Mesothelial cell of epicardium (in vitro differentiated cells): ENCODE results near the gene TMEM121. TPM values are rescaled to one million over a fixed set of nuclear protein-coding genes. Genes with fewer than 3 reads are reported as not detected.

Experiments used
- DNase-seq, 2 experiments: peaks; one replicate each; pipeline ENCODE4 v3.0.0; 2021; ENCODE audit warnings: low spot score in 2 of 2; ENCODE audit not compliant: unreplicated experiment in 2 of 2
- H3K27ac Mint-ChIP-seq: 2 replicates; pipeline ENCODE4 v1.8.0; 2021; ENCODE audit warnings: mixed read lengths
- H3K27me3 Mint-ChIP-seq: 2 replicates; pipeline ENCODE4 v1.8.0; 2021; ENCODE audit warnings: low read depth, mixed read lengths
- H3K36me3 Mint-ChIP-seq: 2 replicates; pipeline ENCODE4 v1.8.0; 2021; ENCODE audit warnings: mixed read lengths
- H3K4me1 Mint-ChIP-seq: 2 replicates; pipeline ENCODE4 v1.8.0; 2021; ENCODE audit warnings: mixed read lengths
- H3K4me3 Mint-ChIP-seq: 2 replicates; pipeline ENCODE4 v1.8.0; 2021; ENCODE audit warnings: mild to moderate bottlenecking, moderate library complexity, mixed read lengths
- H3K9me3 Mint-ChIP-seq: 2 replicates; pipeline ENCODE4 v1.8.0; 2021; ENCODE audit warnings: mixed read lengths
- total RNA-seq: library from RNA; stranded (reverse); gene quantifications from 3 replicates; pipeline ENCODE4 v1.2.1, GENCODE V29; 2021
- TF ChIP-seq, protein P1 (sequence below): fragments of 200-600 bp; sonication (generic); IDR thresholded peaks from one replicate; pipeline ENCODE4 v1.5.0; 2021; ENCODE audit warnings: antibody characterized with exemption; ENCODE audit not compliant: unreplicated experiment

TMEM121 gene
- total RNA-seq, 1 donor from 2014 or later = 5.6 TPM

DNA sequence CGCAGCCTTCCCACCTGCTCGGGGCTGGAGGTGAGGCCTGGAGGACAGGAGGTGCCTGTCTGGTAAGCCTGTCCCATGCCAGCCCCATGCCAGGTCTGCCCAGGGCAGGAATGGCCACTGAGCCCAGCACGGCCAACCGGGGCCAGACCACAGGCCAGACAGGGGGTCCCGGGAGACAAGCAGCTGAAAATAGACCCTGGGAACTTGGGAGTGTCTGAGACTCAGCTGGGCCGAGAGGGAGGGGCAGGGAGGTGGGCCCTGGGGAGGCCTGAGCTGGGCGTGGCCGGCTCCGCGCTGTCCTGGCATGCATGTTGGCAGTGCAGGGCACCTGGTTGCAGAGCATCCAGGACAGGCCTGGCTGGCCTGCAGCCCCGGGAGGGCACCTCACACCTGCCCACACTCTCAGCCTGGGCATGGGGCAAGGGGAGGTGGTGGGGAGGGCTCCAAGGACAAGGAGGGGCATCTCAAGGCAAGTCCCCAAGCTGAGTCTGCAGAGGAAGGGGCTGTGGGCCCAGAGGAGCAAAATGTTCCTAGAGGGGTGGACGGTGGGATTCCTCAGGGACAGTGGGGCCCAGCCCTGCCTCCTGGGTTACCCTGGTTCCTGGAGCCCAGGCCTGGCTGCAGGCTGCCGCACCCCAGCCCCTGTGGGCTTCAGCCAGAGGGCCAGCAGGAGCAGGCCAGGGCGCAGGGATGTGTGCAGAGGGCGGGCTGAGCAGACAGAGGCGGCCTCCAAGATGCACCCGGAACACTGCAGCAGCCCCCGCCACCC is 42.9 kb upstream of the TMEM121 start:
- peaks cover 37% of the 10 kb centered on the region for H3K4me1 Mint-ChIP-seq
- DNase-seq = no peak
- no peaks in the 10 kb centered on the region for H3K36me3 Mint-ChIP-seq
- peak overlapping the region; percentile 99 for H3K27ac Mint-ChIP-seq
- peaks cover 56% of the 10 kb centered on the region for H3K27me3 Mint-ChIP-seq
- H3K9me3 Mint-ChIP-seq = no peaks in the 10 kb centered on the region
- no peak overlapping the region for H3K4me3 Mint-ChIP-seq
- TF ChIP-seq, protein P1, sequence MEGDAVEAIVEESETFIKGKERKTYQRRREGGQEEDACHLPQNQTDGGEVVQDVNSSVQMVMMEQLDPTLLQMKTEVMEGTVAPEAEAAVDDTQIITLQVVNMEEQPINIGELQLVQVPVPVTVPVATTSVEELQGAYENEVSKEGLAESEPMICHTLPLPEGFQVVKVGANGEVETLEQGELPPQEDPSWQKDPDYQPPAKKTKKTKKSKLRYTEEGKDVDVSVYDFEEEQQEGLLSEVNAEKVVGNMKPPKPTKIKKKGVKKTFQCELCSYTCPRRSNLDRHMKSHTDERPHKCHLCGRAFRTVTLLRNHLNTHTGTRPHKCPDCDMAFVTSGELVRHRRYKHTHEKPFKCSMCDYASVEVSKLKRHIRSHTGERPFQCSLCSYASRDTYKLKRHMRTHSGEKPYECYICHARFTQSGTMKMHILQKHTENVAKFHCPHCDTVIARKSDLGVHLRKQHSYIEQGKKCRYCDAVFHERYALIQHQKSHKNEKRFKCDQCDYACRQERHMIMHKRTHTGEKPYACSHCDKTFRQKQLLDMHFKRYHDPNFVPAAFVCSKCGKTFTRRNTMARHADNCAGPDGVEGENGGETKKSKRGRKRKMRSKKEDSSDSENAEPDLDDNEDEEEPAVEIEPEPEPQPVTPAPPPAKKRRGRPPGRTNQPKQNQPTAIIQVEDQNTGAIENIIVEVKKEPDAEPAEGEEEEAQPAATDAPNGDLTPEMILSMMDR = no peak

DNA sequence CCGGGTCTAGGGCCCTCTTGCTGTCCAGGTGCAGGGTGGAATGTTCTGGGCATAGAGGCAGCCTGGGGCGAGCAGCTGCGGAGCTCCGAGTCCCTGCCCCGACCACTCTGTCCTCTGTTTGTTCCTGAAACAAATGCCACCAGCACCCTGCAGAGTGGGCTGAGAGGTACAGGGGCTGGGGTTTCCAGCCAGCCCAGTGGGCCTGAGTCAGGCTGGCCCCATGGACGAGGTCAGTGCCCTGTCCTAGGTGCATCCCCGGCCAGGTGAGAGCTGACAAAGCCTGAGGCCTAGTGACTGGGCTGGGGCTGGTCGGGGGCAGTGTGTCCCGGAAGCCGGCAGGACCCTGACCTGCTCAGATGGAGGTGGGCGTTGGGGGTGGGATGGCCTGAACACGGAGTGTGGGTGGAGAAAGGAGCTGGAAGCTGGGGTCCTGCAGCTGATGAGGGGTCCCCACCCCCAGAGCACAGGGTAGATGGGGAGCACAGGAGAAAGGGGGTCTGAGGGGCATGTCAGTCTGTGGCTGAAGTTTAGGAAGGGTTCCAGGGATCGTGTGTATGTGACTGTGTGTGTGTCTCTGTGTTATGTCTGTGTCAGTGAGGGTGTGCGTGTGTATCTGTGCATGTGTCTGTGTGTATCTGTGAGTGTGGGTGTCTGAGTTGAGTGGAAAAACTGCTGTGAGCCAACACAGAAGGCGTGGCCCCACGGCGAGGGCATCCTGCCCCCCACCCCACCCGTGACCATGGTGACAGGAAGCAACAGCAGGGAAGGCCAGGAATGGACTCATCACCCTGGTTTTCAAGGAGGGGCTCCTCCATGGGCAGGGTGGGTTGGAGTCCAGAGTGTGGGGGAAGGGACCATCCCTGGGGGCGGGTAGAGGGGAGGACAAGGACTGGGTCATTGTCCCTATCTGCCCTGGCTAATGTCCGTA is 42.0 kb upstream of the TMEM121 start:
- TF ChIP-seq, protein P1 = no peak
- DNase-seq = no peak
- H3K4me3 Mint-ChIP-seq = no peak overlapping the region
- no peaks in the 10 kb centered on the region for H3K9me3 Mint-ChIP-seq
- H3K27me3 Mint-ChIP-seq = peaks cover 54% of the 10 kb centered on the region
- peak overlapping the region; percentile 0 for H3K27ac Mint-ChIP-seq
- H3K4me1 Mint-ChIP-seq = peaks cover 44% of the 10 kb centered on the region
- no peaks in the 10 kb centered on the region for H3K36me3 Mint-ChIP-seq

DNA sequence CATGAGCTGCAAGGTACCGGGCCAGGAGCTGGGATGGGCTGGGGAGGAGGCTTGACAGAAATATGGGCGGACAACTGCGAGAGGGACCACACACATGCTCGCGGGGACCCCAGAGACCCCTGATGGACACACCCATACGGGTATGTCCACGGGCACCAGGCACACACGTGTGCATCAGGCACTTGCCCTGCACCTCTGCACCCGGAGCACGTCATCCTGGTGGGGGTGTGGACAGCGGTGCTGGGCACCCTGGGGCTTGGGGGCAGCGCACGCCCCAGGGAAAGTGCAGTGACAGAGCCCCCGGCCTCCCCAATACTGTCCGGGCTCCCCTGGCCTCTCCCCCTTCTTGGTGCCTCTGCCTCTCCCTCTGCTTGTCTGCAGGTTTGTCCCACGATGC is 41.4 kb upstream of the TMEM121 start:
- Mint-ChIP-seq H3K4me1 (peaks cover 45% of the 10 kb centered on the region), H3K4me3 (no peak overlapping the region), H3K9me3 (no peaks in the 10 kb centered on the region), H3K27ac (no peak overlapping the region), H3K27me3 (peaks cover 50% of the 10 kb centered on the region), H3K36me3 (no peaks in the 10 kb centered on the region)
- TF ChIP-seq, protein P1 = no peak
- DNase-seq = no peak

DNA sequence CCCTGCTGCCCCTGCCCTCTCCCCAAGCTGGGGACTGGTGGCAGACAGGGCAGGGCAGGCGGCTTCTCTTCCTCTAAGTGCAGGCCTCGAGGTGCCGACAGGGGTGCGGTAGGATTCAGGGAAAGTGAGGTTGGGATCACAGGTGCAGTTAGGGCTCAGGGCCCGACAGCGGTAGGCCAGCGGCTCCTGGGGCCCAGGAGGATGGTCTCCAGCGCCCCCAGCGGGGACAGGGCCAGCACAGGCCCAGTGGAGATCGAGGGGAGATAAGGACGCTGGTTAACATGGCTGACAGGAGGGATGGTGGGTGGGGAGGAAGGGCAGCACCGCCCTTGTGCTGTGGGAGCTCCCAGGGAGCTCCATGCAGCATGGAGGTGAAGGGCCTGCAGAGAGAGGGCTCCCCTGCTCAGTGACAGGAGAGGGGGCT is 40.6 kb upstream of the TMEM121 start:
- peaks cover 42% of the 10 kb centered on the region for H3K4me1 Mint-ChIP-seq
- H3K9me3 Mint-ChIP-seq = no peaks in the 10 kb centered on the region
- no peaks in the 10 kb centered on the region for H3K36me3 Mint-ChIP-seq
- H3K27ac Mint-ChIP-seq = no peak overlapping the region
- peak overlapping the region; percentile 36 for H3K4me3 Mint-ChIP-seq
- TF ChIP-seq, protein P1 = peak; percentile 34
- H3K27me3 Mint-ChIP-seq = peaks cover 43% of the 10 kb centered on the region
- peak in 1 of 2 experiments; percentile 67 for DNase-seq

DNA sequence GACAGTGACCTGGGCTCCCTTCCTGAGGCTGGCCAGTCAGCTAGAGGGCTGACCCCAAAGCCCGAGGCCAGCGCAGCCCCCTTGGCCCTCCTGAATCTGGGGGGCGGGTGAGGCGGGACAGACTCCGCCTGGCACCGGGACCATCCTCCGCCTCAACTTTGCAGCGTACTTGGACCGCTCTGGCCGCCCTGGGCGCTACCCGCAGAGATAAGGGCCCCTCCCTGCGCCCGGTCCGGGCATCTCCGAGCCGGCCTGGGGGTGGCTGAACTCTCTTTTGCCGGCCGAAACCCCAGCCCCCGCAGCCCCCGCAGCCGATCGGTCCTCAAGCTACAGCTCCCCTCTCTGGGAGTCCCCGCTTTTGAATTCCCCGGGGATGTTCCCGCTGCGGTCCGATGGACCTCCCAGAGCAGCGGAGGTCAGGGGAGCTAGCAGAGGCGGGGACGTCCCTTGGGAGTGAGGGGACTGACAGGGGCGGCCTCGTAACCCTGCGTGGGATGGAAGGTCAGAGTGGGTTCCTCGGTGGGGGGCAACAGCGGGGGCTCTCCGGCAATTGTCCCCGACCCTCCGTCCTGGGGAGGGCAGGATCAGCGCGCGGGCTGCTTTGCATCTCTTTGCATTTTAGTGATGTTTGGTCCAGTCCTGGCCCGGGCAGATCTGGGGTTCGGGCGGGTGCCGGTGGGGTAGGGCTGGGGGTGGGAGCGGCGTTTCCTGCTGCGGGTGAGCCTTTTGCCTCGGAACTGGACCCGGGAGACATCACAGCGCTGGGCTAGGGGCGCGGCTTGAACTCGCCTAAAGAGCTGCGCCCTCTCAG is 40.0 kb upstream of the TMEM121 start, which contains the start of gene CRIP1:
TSS of gene CRIP1 (plus strand) at position 724 of the 811 bp plus-strand sequence. CDS start 374 bp downstream, outside the sequence.
- Mint-ChIP-seq H3K4me1 (peaks cover 35% of the 10 kb centered on the region), H3K9me3 (no peaks in the 10 kb centered on the region), H3K27ac (no peak within 1 kb of the TSS), H3K27me3 (peaks cover 42% of the 10 kb centered on the region), H3K36me3 (no peaks in the 10 kb centered on the region), H3K4me3 (peak within 1 kb of the TSS; percentile 50)
- TF ChIP-seq, protein P1 = no peak
- DNase-seq = no peak
